Measurements from ENCODE around the gene STEAP2.

- TF ChIP-seq EP300 (IDR thresholded peaks at IDR 0.05) (no peak), POLR2A (IDR thresholded peaks at IDR 0.05) (no peak), CTCF (IDR thresholded peaks at IDR 0.05) (no peak)
Observed at GRCh38 chr7:90167361-90167760, 44.2 kb upstream of the STEAP2 start.
